ENCODE results near the gene DEPDC1. TPM values are rescaled to one million over a fixed set of nuclear protein-coding genes. Genes with fewer than 3 reads are reported as not detected.

Gene DEPDC1
- total RNA-seq, 1 donor from 2014 or later, result 15.7 TPM

Other genes starting within 250 kb of the DEPDC1 start
- gene RPE65, start 47.1 kb downstream of the DEPDC1 start, total RNA-seq, result not detected in 2 replicates

All from pulmonary artery endothelial cell (primary cell).